ENCODE measurements around the gene XRCC6. TPM values are rescaled to one million over a fixed set of nuclear protein-coding genes. Genes with fewer than 3 reads are reported as not detected.

XRCC6 gene
- polyA plus RNA-seq, 3 donors, result 58.6 to 286 (median 267) TPM

GRCh38 chr22:41638124-41638523 lies 17.0 kb downstream of the XRCC6 start:
- peaks cover 45% of the 10 kb centered on the region for H3K79me2 ChIP-seq (ENCODE audit: insufficient read depth, low read length)
- no peak overlapping the region for H3K27ac ChIP-seq (ENCODE audit: low read depth in 1 of 2, low read length in 2 of 2)
- peaks cover 59% of the 10 kb centered on the region for H4K20me1 ChIP-seq (ENCODE audit: insufficient read depth, low read length)
- no peaks in the 10 kb centered on the region for H3K9me3 ChIP-seq (replicated peaks in 1 of 2; ENCODE audit: control insufficient read depth in 1 of 2, insufficient read depth in 1 of 2, low read length in 2 of 2)
- no peak overlapping the region for H3K4me2 ChIP-seq (replicated peaks; ENCODE audit: extremely low read depth, low read length, poor library complexity, severe bottlenecking)
- WGBS (ENCODE audit: insufficient coverage), result 100% methylated on average over 2 of the region's 5 CpGs
- no peak overlapping the region for H2AFZ ChIP-seq (ENCODE audit: insufficient read depth, low read depth, low read length, poor library complexity, severe bottlenecking)
- Mint-ChIP-seq H3K27ac (no peak overlapping the region), H3K4me3 (no peak overlapping the region), H3K27me3 (ENCODE audit: low read depth in 3 of 3) (no peaks in the 10 kb centered on the region), H3K36me3 (peaks cover 70 to 95% of the 10 kb centered on the region in 2 donors), H3K9me3 (no peaks in the 10 kb centered on the region), H3K4me1 (no peaks in the 10 kb centered on the region)
- H3K27me3 ChIP-seq (ENCODE audit: control insufficient read depth in 2 of 2, insufficient read depth in 2 of 2, low read length in 2 of 2), result no peaks in the 10 kb centered on the region
- H3K4me3 ChIP-seq (replicated peaks in 1 of 3; ENCODE audit: low read depth in 2 of 3, low read length in 3 of 3), result no peak overlapping the region
- DNase-seq, result no peak
- H3K4me1 ChIP-seq (ENCODE audit: control insufficient read depth in 1 of 2, insufficient read depth in 2 of 2, low read length in 2 of 2), result no peaks in the 10 kb centered on the region
- intact Hi-C loops (cut with micrococcal nuclease), result no loop called here
- no peak for TF ChIP-seq CTCF (IDR thresholded peaks at IDR 0.05)
- peaks cover 83 to 100% of the 10 kb centered on the region in 2 donors for H3K36me3 ChIP-seq (replicated peaks in 1 of 2; ENCODE audit: control insufficient read depth in 1 of 2, insufficient read depth in 2 of 2, low read length in 2 of 2)
- H3K9ac ChIP-seq (ENCODE audit: insufficient read depth, low read length, poor library complexity, severe bottlenecking), result no peak overlapping the region

DNA sequence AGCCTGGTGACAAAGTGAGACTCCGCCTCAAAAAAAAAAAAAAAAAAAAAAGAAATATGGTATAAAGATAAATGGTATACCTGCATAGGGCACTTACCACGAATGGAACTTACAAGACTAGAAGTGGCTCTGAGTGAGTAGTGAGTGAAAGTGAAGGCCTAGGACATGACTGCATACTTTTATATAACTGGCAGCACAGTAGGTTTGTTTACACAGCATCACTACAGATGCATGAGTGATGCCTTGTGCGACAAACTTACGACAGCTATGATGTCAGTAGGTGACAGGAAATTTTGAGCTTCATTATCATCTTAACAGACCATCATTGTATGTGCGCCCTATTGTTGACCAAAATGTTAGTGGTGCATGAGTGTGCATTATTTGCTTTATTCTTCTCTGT lies 17.7 kb downstream of the XRCC6 start:
- H3K9me3 ChIP-seq (replicated peaks in 1 of 2; ENCODE audit: control insufficient read depth in 1 of 2, insufficient read depth in 1 of 2, low read length in 2 of 2), result no peaks in the 10 kb centered on the region
- H3K4me3 Mint-ChIP-seq, result no peak overlapping the region
- no peak overlapping the region for H2AFZ ChIP-seq (ENCODE audit: insufficient read depth, low read depth, low read length, poor library complexity, severe bottlenecking)
- no peak for TF ChIP-seq CTCF (IDR thresholded peaks at IDR 0.05)
- H3K4me2 ChIP-seq (replicated peaks; ENCODE audit: extremely low read depth, low read length, poor library complexity, severe bottlenecking), result no peak overlapping the region
- H3K4me3 ChIP-seq (replicated peaks in 1 of 3; ENCODE audit: low read depth in 2 of 3, low read length in 3 of 3), result no peak overlapping the region
- H3K36me3 ChIP-seq (replicated peaks in 1 of 2; ENCODE audit: control insufficient read depth in 1 of 2, insufficient read depth in 2 of 2, low read length in 2 of 2), result peaks cover 80 to 98% of the 10 kb centered on the region in 2 donors
- H3K27ac ChIP-seq (ENCODE audit: low read depth in 1 of 2, low read length in 2 of 2), result peak overlapping the region in 1 of 2 donors; percentile 24
- H3K27me3 ChIP-seq (ENCODE audit: control insufficient read depth in 2 of 2, insufficient read depth in 2 of 2, low read length in 2 of 2), result no peaks in the 10 kb centered on the region
- H3K27me3 Mint-ChIP-seq (ENCODE audit: low read depth in 3 of 3), result no peaks in the 10 kb centered on the region
- H3K4me1 ChIP-seq (ENCODE audit: control insufficient read depth in 1 of 2, insufficient read depth in 2 of 2, low read length in 2 of 2), result no peaks in the 10 kb centered on the region
- H3K4me1 Mint-ChIP-seq, result no peaks in the 10 kb centered on the region
- no peaks in the 10 kb centered on the region for H3K9me3 Mint-ChIP-seq
- WGBS (ENCODE audit: insufficient coverage), result no CpG with 5 or more reads among the region's 5 CpGs
- peaks cover 40% of the 10 kb centered on the region for H3K79me2 ChIP-seq (ENCODE audit: insufficient read depth, low read length)
- no peak overlapping the region for H3K27ac Mint-ChIP-seq
- intact Hi-C loops (cut with micrococcal nuclease), result no loop called here
- H3K9ac ChIP-seq (ENCODE audit: insufficient read depth, low read length, poor library complexity, severe bottlenecking), result no peak overlapping the region
- no peak for DNase-seq
- peaks cover 67 to 94% of the 10 kb centered on the region in 2 donors for H3K36me3 Mint-ChIP-seq
- peaks cover 53% of the 10 kb centered on the region for H4K20me1 ChIP-seq (ENCODE audit: insufficient read depth, low read length)
